HCT116 (cell line): ENCODE measurements around the gene LAMTOR4. TPM values are rescaled to one million over a fixed set of nuclear protein-coding genes. Genes with fewer than 3 reads are reported as not detected.

ENCODE experiments used
- ATAC-seq: fragments of 200-7000 bp; cut with Tn5 transposase; 2 replicates; pipeline ENCODE4 v1.9.1; 2020; ENCODE audit warnings: mild to moderate bottlenecking, moderate library complexity
- BruUV-seq: library from RNA; stranded (reverse); fragments of 400-500 nt; replicated peaks from 2 replicates; lab custom pipeline; 2021; lab: Mats Ljungman, UMichigan
- CTCF ChIA-PET: fragments of 300-600 bp; sonication (Branson Sonifier 250); formaldehyde crosslinking; loops from one replicate; lab custom pipeline; 2021; ENCODE audit warnings: antibody characterized with exemption; lab: Charles Lee
- POLR2A ChIA-PET: fragments of 300-600, 350-600 bp; sonication (Branson Sonifier 250); formaldehyde crosslinking; loops from one replicate; lab custom pipeline; 2021; ENCODE audit warnings: antibody characterized with exemption; lab: Charles Lee
- RAD21 ChIA-PET, 2 experiments: fragments of 300-600 bp; sonication (Branson Sonifier 250); formaldehyde crosslinking; loops; one replicate each; lab custom pipeline; 2023; ENCODE audit warnings: low total read pairs in 2 of 2; ENCODE audit not compliant: uncharacterized antibody in 2 of 2, unreplicated experiment in 2 of 2, low non-redundant PET in 1 of 2; lab: Charles Lee
- DNase-seq: peaks from one replicate; pipeline ENCODE4 v3.0.0-alpha.2; 2010; ENCODE audit warnings: low read depth, low spot score
- H2AFZ ChIP-seq: fragments of 200-600 bp; shearing (Covaris generic), sonication (generic); 2 replicates; pipeline ENCODE4 v1.6.1; 2017; ENCODE audit warnings: low read depth, mixed run types, mixed read lengths, antibody characterized with exemption, low read length; ENCODE audit not compliant: poor library complexity, severe bottlenecking
- H3K27ac ChIP-seq: 2 replicates; pipeline ENCODE4 v1.5.1; 2012; ENCODE audit warnings: low read depth, low read length
- H3K27me3 ChIP-seq: fragments of 200-600 bp; sonication (generic); 2 replicates; pipeline ENCODE4 v1.6.1; 2016; ENCODE audit warnings: mixed run types, low read length, mixed read lengths; ENCODE audit not compliant: insufficient read depth
- H3K36me3 ChIP-seq, 2 experiments: fragments of 200-500 bp in 1 of 2; fragments of 200-600 bp in 1 of 2; sonication (Bioruptor generic) in 1 of 2; sonication (generic) in 1 of 2; 2 replicates each; pipeline versions ENCODE4 v1.5.1 to v1.6.1; 2014 to 2016; ENCODE audit warnings: low read length in 2 of 2, inconsistent platforms in 1 of 2, mixed read lengths in 1 of 2, mixed run types in 1 of 2; ENCODE audit not compliant: insufficient read depth in 2 of 2, control insufficient read depth in 1 of 2
- H3K4me1 ChIP-seq, 2 experiments: fragments of 200-600 bp in 1 of 2; sonication (generic) in 1 of 2; 2 replicates each; pipeline versions ENCODE4 v1.5.1 to v1.6.1; 2012 to 2017; ENCODE audit warnings: low read length in 2 of 2, inconsistent platforms in 1 of 2, mild to moderate bottlenecking in 1 of 2, mixed read lengths in 1 of 2, mixed run types in 1 of 2, moderate library complexity in 1 of 2; ENCODE audit not compliant: insufficient read depth in 2 of 2, control insufficient read depth in 1 of 2
- H3K4me2 ChIP-seq: fragments of 200-600 bp; sonication (generic); 2 replicates; pipeline ENCODE4 v1.6.1; 2017; ENCODE audit warnings: mixed run types, low read length, mixed read lengths
- H3K4me3 ChIP-seq, 2 experiments: fragments of 200-600 bp in 1 of 2; sonication (generic) in 1 of 2; replicated peaks in 1 of 2; 2 replicates each; pipeline ENCODE4 v1.5.1; 2011 to 2016; ENCODE audit warnings: low read length in 2 of 2, control low read depth in 1 of 2, low read depth in 1 of 2, mild to moderate bottlenecking in 1 of 2, mixed read lengths in 1 of 2, mixed run types in 1 of 2
- H3K79me2 ChIP-seq: fragments of 200-600 bp; sonication (generic); 2 replicates; pipeline ENCODE4 v1.6.1; 2017; ENCODE audit warnings: mild to moderate bottlenecking, mixed run types, low read length, moderate library complexity, mixed read lengths; ENCODE audit not compliant: insufficient read depth
- H3K9ac ChIP-seq: fragments of 200-600 bp; sonication (generic); 2 replicates; pipeline ENCODE4 v1.6.1; 2016; ENCODE audit warnings: low read length, mixed read lengths
- H3K9me2 ChIP-seq: fragments of 200-600 bp; sonication (generic), shearing (Covaris generic); 2 replicates; pipeline ENCODE4 v1.6.1; 2017; ENCODE audit warnings: mixed run types, mild to moderate bottlenecking, moderate library complexity; ENCODE audit not compliant: insufficient read depth
- H3K9me3 ChIP-seq, 2 experiments: fragments of 200-500 bp in 1 of 2; fragments of 200-600 bp in 1 of 2; sonication (Bioruptor generic) in 1 of 2; sonication (generic) in 1 of 2; 2 replicates each; pipeline ENCODE4 v1.6.1; 2014 to 2017; ENCODE audit warnings: low read length in 2 of 2, mixed read lengths in 2 of 2, inconsistent platforms in 1 of 2, low read depth in 1 of 2, mild to moderate bottlenecking in 1 of 2, mixed run types in 1 of 2, moderate library complexity in 1 of 2; ENCODE audit not compliant: control insufficient read depth in 1 of 2, insufficient read depth in 1 of 2
- H4K20me1 ChIP-seq: fragments of 200-600 bp; sonication (generic), shearing (Covaris generic); 2 replicates; pipeline ENCODE4 v1.6.1; 2017; ENCODE audit warnings: mixed run types, mild to moderate bottlenecking, moderate library complexity; ENCODE audit not compliant: insufficient read depth
- CEBPB ChIP-seq: IDR thresholded peaks from 2 replicates; pipeline ENCODE4 v1.6.1; 2012; ENCODE audit warnings: low read depth
- CTCF ChIP-seq, 3 experiments: fragments of 200-600 bp in 1 of 3; sonication (generic) in 1 of 3; IDR thresholded peaks in 2 of 3; conservative IDR thresholded peaks in 1 of 3; 2 replicates each; pipeline ENCODE4 v1.5.1; 2012 to 2017; ENCODE audit warnings: low read depth in 2 of 3, low read length in 2 of 3, antibody characterized with exemption in 1 of 3, borderline replicate concordance in 1 of 3, control low read depth in 1 of 3, mild to moderate bottlenecking in 1 of 3, mixed read lengths in 1 of 3, mixed run types in 1 of 3, moderate library complexity in 1 of 3; ENCODE audit not compliant: insufficient read depth in 1 of 3
- EGR1 ChIP-seq: IDR thresholded peaks from 2 replicates; pipeline ENCODE4 v1.6.1; 2012; ENCODE audit warnings: low read depth
- EZH2 ChIP-seq: fragments of 200-600 bp; sonication (generic); IDR thresholded peaks from 2 replicates; pipeline ENCODE4 v1.6.1; 2017; ENCODE audit warnings: antibody characterized with exemption, mixed run types
- EZH2phosphoT487 ChIP-seq: fragments of 200-600 bp; IDR thresholded peaks from 2 replicates; pipeline ENCODE4 v1.6.1; 2018; ENCODE audit warnings: antibody characterized with exemption, borderline replicate concordance
- FOSL1 ChIP-seq: IDR thresholded peaks from 2 replicates; pipeline ENCODE4 v1.6.1; 2012; ENCODE audit warnings: low read depth
- JUND ChIP-seq: IDR thresholded peaks from 2 replicates; pipeline ENCODE4 v1.6.1; 2012
- POLR2AphosphoS5 ChIP-seq: IDR thresholded peaks from 2 replicates; pipeline ENCODE4 v1.6.1; 2011; ENCODE audit warnings: mild to moderate bottlenecking, low read depth, low read length, moderate library complexity
- SP1 ChIP-seq: IDR thresholded peaks from 2 replicates; pipeline ENCODE4 v1.6.1; 2012; ENCODE audit warnings: low read depth
- YY1 ChIP-seq: IDR thresholded peaks from 2 replicates; pipeline ENCODE4 v1.6.1; 2011; ENCODE audit warnings: low read length, low read depth, moderate library complexity, mild to moderate bottlenecking; ENCODE audit not compliant: insufficient replicate concordance; ENCODE audit errors: extremely low read depth
- intact Hi-C: fragments of 100-400 bp; cut with micrococcal nuclease; formaldehyde crosslinking; loops from 2 replicates; pipeline ENCODE4 v1.10.0; 2022
- total RNA-seq: library from RNA; stranded (reverse); gene quantifications from one replicate; pipeline ENCODE4 v1.2.1, GENCODE V29; 2021; ENCODE audit not compliant: unreplicated experiment

Gene LAMTOR4
- total RNA-seq, 1 experiment from 2014 or later = 152 TPM

GRCh38 chr7:100174582-100174981, 25.9 kb downstream of the LAMTOR4 start:
- Histone ChIP-seq H3K79me2 (no peaks in the 10 kb centered on the region), H3K9me2 (no peaks in the 10 kb centered on the region), H3K9me3 (no peaks in the 10 kb centered on the region), H3K4me1 (peaks cover 3 to 12% of the 10 kb centered on the region in 2 experiments; a peak in 2 of 4 replicates), H3K4me3 (no peak overlapping the region), H3K9ac (no peak overlapping the region), H3K27ac (no peak overlapping the region), H2AFZ (no peak overlapping the region), H3K27me3 (no peaks in the 10 kb centered on the region), H4K20me1 (no peaks in the 10 kb centered on the region), H3K4me2 (no peak overlapping the region), H3K36me3 (no peaks in the 10 kb centered on the region)
- POLR2A ChIA-PET = no interaction called here
- CTCF ChIA-PET = no interaction called here
- RAD21 ChIA-PET = no interaction called here
- TF ChIP-seq EZH2 (no peak), EGR1 (no peak), FOSL1 (no peak), SP1 (no peak), POLR2AphosphoS5 (no peak), CEBPB (no peak), EZH2phosphoT487 (no peak), CTCF (IDR thresholded peaks at IDR 0.05 in 2 of 3, conservative IDR thresholded peaks at IDR 0.05 in 1 of 3; ENCODE audit: borderline replicate concordance in 1 of 3, insufficient read depth in 1 of 3, low read depth in 2 of 3, low read length in 2 of 3) (no peak), YY1 (no peak), JUND (no peak)
- DNase-seq (no peak), ATAC-seq (no peak)
- no TSS peak for BruUV-seq
- intact Hi-C loops = no loop called here
